HG02870 (cell line): ENCODE results near the gene GPI.
"Not testable (repeated sequence)": the region's sequence is repeated elsewhere in the genome, so short reads cannot be mapped to it uniquely, and the experiment has no call there.

ENCODE experiments used
- ATAC-seq: cut with Tn5 transposase; IDR thresholded peaks from one replicate; pipeline ENCODE4 v1.9.1; 2021; ENCODE audit warnings: mild to moderate bottlenecking, moderate library complexity; ENCODE audit not compliant: unreplicated experiment

The GPI gene

DNA sequence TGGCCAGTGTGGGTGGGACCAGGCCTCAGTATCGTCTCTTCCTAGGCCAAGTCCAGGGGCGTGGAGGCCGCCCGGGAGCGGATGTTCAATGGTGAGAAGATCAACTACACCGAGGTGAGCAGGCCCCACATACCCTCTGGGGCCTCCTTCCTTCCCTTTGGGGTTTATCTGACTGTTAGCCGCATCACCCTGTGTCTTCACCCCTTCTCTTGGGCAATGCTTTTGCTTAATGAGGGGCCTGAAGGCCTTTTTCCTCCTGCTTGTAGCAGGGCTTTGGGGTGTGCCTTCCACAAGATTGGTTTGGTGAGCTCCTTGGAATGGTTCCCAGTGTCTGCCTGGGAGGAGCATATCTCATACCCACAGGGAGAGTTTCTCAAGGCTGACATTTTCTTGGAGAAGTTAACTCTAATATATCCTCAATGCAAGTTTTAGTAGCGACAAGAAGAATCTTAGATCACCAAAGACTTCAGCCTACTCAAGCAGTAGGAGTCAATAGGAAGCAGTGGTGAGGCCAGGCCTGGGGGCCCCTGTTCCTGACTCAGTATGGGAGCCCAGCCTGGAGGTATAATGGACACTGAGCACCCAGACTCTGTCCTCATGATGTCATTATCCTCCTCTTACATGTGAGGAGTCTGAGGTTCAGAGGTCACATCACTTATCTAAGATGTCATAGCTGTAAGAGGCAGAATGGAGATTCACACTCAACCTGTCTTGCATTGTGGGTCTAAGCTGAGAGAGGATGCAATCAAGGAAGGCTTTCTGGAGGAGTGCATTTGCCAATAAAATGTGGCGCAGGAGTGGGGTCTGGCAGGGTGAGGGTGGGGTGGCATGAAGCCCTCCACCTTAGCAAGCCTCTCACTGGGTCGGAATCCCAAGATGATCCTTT lies 2.0 kb downstream of the GPI start:
- no peak for ATAC-seq

DNA sequence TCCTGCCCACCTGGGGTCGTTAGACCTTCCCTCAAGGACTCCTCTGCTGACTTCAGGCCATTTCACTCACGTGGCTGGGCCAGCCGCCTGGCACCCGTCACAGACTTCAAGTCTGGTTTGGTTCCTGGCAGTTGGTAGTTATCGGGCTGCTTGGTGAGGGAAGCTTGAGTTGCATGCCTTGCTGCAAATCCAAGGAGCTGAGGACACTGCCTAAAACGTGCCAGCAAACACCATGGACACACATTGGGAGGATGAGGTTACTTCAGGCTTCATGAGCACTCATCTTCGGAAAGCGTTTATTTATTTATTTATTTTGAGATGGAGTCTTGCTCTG lies 2.6 kb downstream of the GPI start:
- no peak for ATAC-seq

DNA sequence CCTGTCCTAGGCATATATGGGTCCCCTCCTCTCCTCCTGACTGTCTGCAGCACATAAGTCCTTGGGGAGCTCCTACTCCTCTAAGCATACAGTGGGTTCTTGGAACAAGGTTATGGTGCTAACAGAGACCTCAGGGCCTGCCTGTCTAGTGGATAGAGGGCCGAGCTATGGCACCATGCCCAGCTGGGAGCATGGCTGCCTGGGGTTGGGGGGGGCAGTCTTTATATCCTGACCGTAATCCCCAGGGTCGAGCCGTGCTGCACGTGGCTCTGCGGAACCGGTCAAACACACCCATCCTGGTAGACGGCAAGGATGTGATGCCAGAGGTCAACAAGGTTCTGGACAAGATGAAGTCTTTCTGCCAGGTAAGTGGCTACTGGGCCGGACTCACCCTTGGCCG lies 3.3 kb downstream of the GPI start:
- ATAC-seq: no peak

GRCh38 chr19:34369166-34369565 lies 4.2 kb downstream of the GPI start:
- not testable (repeated sequence) for ATAC-seq

DNA sequence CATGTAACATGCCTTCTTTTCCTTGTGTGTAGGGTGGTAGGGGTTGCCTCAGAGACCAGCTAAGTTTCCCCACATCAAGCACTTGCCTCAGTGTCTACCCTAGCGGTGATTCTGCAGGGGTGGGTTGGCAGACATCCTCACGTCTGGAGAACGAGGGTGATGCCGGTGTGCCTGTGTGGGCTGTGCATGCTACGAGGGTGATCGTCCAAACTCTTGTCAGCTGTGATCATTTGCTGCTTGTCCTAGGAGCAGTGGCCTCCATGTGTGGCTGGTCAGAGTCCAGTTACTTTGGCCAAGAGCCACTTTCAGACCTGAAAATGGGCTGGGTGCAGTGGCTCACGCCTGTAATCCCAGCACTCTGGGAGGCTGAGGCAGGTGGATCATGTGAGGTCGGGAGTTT lies 5.1 kb downstream of the GPI start:
- ATAC-seq: no peak

GRCh38 chr19:34370983-34371382 lies 6.0 kb downstream of the GPI start:
- no peak for ATAC-seq

DNA sequence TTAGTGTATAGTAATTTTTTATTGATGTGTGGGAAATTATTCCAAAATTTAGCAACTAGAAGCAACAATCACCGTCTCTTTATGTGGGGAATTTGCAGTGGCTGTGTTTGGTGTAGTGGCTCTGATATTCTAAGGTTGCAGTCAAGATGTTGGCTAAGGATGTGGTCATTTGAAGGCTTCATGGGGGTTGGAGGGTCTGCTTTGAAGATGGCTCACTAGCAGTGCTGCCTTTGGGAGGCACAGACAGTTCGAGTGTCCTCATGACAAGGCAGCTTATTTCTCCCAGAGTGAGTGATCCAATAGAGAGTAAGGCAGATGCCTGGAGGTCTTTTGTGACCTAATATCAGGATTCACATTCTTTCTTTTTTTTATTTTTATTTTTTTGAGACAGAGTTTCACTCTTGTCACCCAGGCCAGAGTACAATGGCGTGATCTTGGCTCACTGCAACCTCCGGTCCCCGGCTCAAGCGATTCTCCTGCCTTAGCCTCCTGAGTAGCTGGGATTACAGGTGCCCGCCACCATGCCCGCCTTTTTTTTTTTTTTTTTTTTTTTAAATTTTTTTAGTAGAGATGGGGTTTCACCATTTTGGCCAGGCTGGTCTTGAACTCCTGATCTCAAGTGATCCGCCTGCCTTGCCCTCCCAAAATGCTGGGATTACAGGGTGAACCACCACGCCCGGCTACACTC lies 8.7 kb downstream of the GPI start:
- ATAC-seq: no peak

DNA sequence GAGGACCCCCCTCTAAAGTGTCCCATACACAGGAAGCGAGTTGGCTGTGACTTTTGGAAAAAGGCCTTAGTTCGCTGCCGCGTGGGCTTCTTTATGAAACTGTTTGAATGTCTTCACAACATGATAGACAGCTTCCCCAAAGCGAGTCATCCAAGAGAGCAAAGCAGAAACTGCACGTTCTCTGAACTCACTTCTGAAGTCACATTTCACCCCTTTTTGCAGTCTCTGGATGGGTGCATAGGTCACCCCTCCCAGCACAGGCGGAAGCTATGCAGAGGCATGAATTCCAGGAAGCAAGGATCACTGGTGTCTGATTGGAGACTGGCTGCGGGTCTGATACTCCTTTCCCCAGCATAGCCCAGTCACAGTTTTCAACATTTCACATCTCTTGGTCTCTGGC lies 10.6 kb downstream of the GPI start:
- no peak for ATAC-seq

DNA sequence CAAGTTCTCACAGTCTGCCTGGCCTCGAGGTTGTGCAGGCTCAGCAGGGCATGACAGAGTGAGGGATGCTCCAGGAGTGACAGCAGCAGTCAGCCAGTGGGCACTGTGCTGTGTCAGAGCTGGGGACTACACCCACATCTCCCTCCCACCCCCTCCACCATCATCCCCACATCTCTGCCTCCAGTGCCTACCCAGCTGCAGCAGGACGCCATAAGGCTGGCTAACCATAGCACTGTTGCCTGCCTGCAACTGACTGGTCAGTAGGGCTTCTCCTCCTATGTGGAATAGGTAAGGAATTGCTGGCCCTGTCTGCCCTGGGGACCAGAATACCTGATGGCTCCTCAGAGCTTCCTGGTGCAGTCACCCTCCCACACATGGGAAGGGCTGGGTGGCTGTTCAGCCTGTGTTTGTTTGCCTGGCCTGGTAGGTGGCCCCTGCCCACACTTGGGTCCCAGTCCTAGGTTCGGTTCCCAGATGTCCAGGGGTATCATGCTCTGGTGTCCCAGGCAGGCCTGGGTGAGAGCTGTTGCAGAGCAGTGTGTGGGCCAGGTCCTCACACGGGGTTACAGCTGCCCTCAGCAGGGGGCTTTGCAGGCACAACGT lies 15.7 kb downstream of the GPI start:
- no peak for ATAC-seq

GRCh38 chr19:34381399-34382251 lies 16.6 kb downstream of the GPI start:
- ATAC-seq: no peak

DNA sequence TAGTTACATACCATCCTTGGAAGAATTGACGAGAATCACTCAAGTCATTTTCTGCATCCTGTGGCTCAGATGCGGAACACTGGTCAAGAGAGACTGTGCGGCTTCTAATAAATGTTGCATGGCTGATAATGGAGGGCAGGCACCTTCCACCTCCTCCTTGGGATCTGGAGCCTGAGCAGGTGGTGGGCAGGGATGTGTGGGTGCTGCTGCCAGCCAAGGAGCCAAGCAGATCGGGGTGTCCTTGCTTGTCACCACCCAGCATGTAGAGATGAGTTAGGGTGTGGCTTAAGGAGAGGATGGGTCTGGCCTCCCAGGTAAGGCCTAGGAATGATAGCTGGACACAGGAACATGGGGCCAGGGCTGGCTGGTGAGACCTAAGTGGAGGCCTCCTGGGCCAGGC lies 17.5 kb downstream of the GPI start:
- no peak for ATAC-seq

DNA sequence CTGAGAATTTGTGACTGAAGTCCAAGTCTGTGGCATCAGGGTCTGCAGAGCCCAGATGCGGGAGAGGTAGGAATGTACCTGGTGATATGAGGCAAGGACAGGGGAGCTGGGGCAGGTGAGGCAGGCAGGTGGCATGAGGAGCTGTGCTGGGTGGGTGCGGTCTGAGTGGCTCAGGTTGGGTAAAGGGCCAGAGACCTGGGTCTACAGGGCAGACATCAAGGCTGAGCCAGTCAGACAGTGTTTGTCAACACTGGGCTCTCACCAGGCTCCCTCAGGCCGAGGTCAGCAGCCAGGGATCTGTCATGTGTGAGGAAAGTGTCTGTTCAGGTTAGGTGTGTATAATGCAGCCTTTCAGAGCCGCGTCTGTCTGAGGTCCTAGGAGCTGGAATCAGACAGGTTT lies 18.6 kb downstream of the GPI start:
- no peak for ATAC-seq

- no peak for ATAC-seq
Measured at GRCh38 chr19:34386645-34387445, 21.8 kb downstream of the GPI start.

DNA sequence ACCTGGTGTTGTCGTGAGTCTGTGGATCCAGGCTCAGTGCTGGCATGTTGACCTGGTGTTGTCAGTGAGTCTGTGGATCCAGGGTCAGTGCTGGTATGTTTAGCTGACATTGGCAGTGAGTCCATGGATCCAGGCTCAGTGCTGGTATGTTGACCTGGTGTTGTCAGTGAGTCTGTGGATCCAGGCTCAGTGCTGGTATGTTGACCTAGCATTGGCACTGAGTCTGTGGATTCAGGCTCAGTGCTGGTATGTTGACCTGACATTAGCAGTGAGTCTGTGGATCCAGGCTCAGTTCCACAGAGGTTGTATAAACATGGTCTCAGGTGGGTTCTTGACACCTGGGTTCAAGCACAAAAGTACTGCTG lies 22.4 kb downstream of the GPI start:
- ATAC-seq: no peak

- not testable (repeated sequence) for ATAC-seq
Measured at GRCh38 chr19:34388745-34389144, 23.7 kb downstream of the GPI start.

DNA sequence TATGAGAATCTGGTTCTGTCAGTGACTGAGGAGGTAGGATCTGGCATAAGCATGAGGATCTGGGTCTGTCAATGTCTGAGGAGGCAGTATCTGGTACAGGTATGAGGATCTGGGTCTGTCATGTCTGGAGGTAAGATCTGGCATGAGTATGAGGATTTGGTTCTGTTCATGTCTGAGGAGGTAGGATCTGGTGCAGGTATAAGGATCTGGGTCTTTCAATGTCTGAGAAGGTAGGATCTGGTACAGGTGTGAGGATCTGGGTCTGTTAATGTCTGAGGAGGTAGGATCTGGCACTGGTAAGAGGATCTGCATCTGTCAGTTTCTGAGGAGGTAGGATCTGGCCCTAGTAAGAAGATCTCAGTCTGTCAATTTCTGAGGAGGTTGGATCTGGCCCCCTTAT lies 26.8 kb downstream of the GPI start:
- no peak for ATAC-seq

DNA sequence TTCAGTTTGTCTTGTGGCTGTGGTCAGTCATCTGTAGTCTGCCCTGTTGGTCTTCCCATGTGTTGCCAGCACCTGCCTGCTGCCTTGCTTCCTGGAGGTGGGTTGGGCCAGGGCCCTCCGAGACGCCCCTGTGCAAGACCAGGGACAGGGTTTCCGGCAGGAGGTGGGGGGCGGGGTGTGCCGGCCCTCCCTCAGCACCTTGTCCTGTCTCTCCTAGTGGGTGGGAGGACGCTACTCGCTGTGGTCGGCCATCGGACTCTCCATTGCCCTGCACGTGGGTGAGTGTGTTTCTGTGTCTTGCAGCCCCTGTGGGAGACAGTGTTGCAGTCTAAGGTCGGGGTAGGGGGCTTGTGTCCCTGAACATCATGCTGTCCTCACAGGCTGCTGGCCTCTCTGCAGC lies 28.0 kb downstream of the GPI start:
- ATAC-seq: no peak

GRCh38 chr19:34393629-34394028 lies 28.6 kb downstream of the GPI start:
- no peak for ATAC-seq

GRCh38 chr19:34397853-34398252 lies 32.9 kb downstream of the GPI start:
- ATAC-seq: no peak

GRCh38 chr19:34399886-34400285 lies 34.9 kb downstream of the GPI start:
- no peak for ATAC-seq
